Endodermal cell (in vitro differentiated cells): ENCODE measurements around the gene PDLIM4. TPM values are rescaled to one million over a fixed set of nuclear protein-coding genes. Genes with fewer than 3 reads are reported as not detected.

Experiments
- DNase-seq: peaks from one replicate; pipeline ENCODE4 v3.0.0-alpha.2; 2017
- H3K27ac ChIP-seq: 2 replicates; pipeline ENCODE4 v1.5.1; 2013; ENCODE audit warnings: mild to moderate bottlenecking, low read depth, low read length, moderate library complexity
- H3K27me3 ChIP-seq: 2 replicates; pipeline ENCODE4 v1.6.1; 2013; ENCODE audit warnings: mild to moderate bottlenecking, low read length, moderate library complexity; ENCODE audit not compliant: insufficient read depth, control insufficient read depth, poor library complexity, severe bottlenecking
- H3K36me3 ChIP-seq: 2 replicates; pipeline ENCODE4 v1.7.0; 2013; ENCODE audit warnings: mild to moderate bottlenecking, low read length, moderate library complexity; ENCODE audit not compliant: control insufficient read depth, insufficient read depth
- H3K4me1 ChIP-seq: one replicate; pipeline ENCODE4 v1.7.0; 2013; ENCODE audit warnings: low read length; ENCODE audit not compliant: control insufficient read depth, insufficient read depth
- H3K4me3 ChIP-seq: 2 replicates; pipeline ENCODE4 v1.5.1; 2013; ENCODE audit warnings: mild to moderate bottlenecking, low read length, moderate library complexity
- H3K9ac ChIP-seq: 2 replicates; pipeline ENCODE4 v1.6.1; 2013; ENCODE audit warnings: mild to moderate bottlenecking, low read length, moderate library complexity; ENCODE audit not compliant: poor library complexity, severe bottlenecking; ENCODE audit errors: extremely low read depth
- H3K9me3 ChIP-seq: 2 replicates; pipeline ENCODE4 v1.6.1; 2013; ENCODE audit warnings: mild to moderate bottlenecking, low read length, moderate library complexity; ENCODE audit not compliant: control insufficient read depth
- H3K27ac Mint-ChIP-seq: 2 replicates; pipeline ENCODE4 v1.8.0; 2020; ENCODE audit warnings: mixed read lengths
- H3K27me3 Mint-ChIP-seq: 2 replicates; pipeline ENCODE4 v1.8.0; 2021; ENCODE audit warnings: mild to moderate bottlenecking, mixed read lengths; ENCODE audit not compliant: insufficient read depth
- H3K36me3 Mint-ChIP-seq: 2 replicates; pipeline ENCODE4 v1.8.0; 2020; ENCODE audit warnings: low read depth, mixed read lengths
- H3K4me1 Mint-ChIP-seq: 2 replicates; pipeline ENCODE4 v1.8.0; 2020; ENCODE audit warnings: mixed read lengths
- H3K4me3 Mint-ChIP-seq: 2 replicates; pipeline ENCODE4 v1.8.0; 2020; ENCODE audit warnings: mild to moderate bottlenecking, moderate library complexity, mixed read lengths
- H3K9me3 Mint-ChIP-seq: 2 replicates; pipeline ENCODE4 v1.8.0; 2020; ENCODE audit warnings: mild to moderate bottlenecking, mixed read lengths
- CTCF ChIP-seq: fragments of 200-600 bp; sonication (generic); conservative IDR thresholded peaks from 2 replicates; pipeline ENCODE4 v1.5.0; 2021; ENCODE audit warnings: antibody characterized with exemption, mild to moderate bottlenecking
- WGBS, 2 experiments: methylation state at CpG; one replicate each; pipeline versions ENCODE4 v1.1.5 to v1.1.7; 2013; ENCODE audit warnings: missing lambda C conversion rate in 2 of 2, mixed read lengths in 1 of 2; ENCODE audit not compliant: insufficient coverage in 1 of 2, insufficient read length in 1 of 2; 5-methylcytosine and 5-hydroxymethylcytosine counted together
- total RNA-seq, 2 donors: library from RNA; stranded (reverse); fragmentation: NEBNext Ultra II Directional in 1 of 2; extraction: Animal tissue kit (Norgen Biotek cat#: 25700) in 1 of 2; gene quantifications; 2 replicates in 1 of 2; 3 replicates in 1 of 2; pipeline ENCODE4 v1.2.1, GENCODE V29; 2021

PDLIM4 gene
- total RNA-seq, 2 donors from 2014 or later, result 9.0 to 11.2 TPM

- peaks cover 12% of the 10 kb centered on the region for H3K27me3 ChIP-seq
- no peaks in the 10 kb centered on the region for H3K36me3 ChIP-seq
- H3K36me3 Mint-ChIP-seq, result no peaks in the 10 kb centered on the region
- no peak for TF ChIP-seq CTCF
- H3K4me3 Mint-ChIP-seq, result no peak overlapping the region
- H3K27me3 Mint-ChIP-seq, result peaks cover 25% of the 10 kb centered on the region
- DNase-seq, result no peak
- H3K4me1 ChIP-seq, result no peaks in the 10 kb centered on the region
- H3K27ac Mint-ChIP-seq, result no peak overlapping the region
- H3K9me3 ChIP-seq, result no peaks in the 10 kb centered on the region
- H3K9ac ChIP-seq, result no peak overlapping the region
- H3K27ac ChIP-seq, result no peak overlapping the region
- H3K4me3 ChIP-seq, result no peak overlapping the region
- WGBS, 2 experiments, result 77% methylated on average over 4 of the region's 4 CpGs; no CpG with 5 or more reads in 1 of the 2 experiments
- no peaks in the 10 kb centered on the region for H3K9me3 Mint-ChIP-seq
- H3K4me1 Mint-ChIP-seq, result no peaks in the 10 kb centered on the region
Measured at GRCh38 chr5:132253008-132253441, 4.5 kb upstream of the PDLIM4 start.

- Mint-ChIP-seq H3K4me3 (no peak overlapping the region), H3K9me3 (no peaks in the 10 kb centered on the region), H3K36me3 (no peaks in the 10 kb centered on the region), H3K4me1 (no peaks in the 10 kb centered on the region), H3K27me3 (peaks cover 28% of the 10 kb centered on the region), H3K27ac (no peak overlapping the region)
- peak; percentile 30 for DNase-seq
- no peak for TF ChIP-seq CTCF
- Histone ChIP-seq H3K9ac (no peak overlapping the region), H3K36me3 (no peaks in the 10 kb centered on the region), H3K4me1 (no peaks in the 10 kb centered on the region), H3K9me3 (no peaks in the 10 kb centered on the region), H3K4me3 (no peak overlapping the region), H3K27ac (no peak overlapping the region), H3K27me3 (peaks cover 12% of the 10 kb centered on the region)
- WGBS, 2 experiments, result 88 to 91% methylated on average over 7 to 8 of the region's 8 CpGs
Measured at GRCh38 chr5:132253452-132254320, 3.8 kb upstream of the PDLIM4 start.

- no peaks in the 10 kb centered on the region for H3K36me3 ChIP-seq
- no peak for TF ChIP-seq CTCF
- no peaks in the 10 kb centered on the region for H3K4me1 ChIP-seq
- no peaks in the 10 kb centered on the region for H3K9me3 Mint-ChIP-seq
- no peak overlapping the region for H3K27ac Mint-ChIP-seq
- H3K27me3 Mint-ChIP-seq, result peaks cover 28% of the 10 kb centered on the region
- H3K4me3 Mint-ChIP-seq, result no peak overlapping the region
- H3K9ac ChIP-seq, result no peak overlapping the region
- H3K4me1 Mint-ChIP-seq, result no peaks in the 10 kb centered on the region
- H3K27ac ChIP-seq, result no peak overlapping the region
- no peaks in the 10 kb centered on the region for H3K36me3 Mint-ChIP-seq
- no peak overlapping the region for H3K4me3 ChIP-seq
- 79 to 84% methylated on average over 3 to 7 of the region's 7 CpGs for WGBS, 2 experiments
- H3K27me3 ChIP-seq, result peaks cover 12% of the 10 kb centered on the region
- no peaks in the 10 kb centered on the region for H3K9me3 ChIP-seq
- DNase-seq, result peak; percentile 34
Measured at GRCh38 chr5:132254321-132254977, 3.0 kb upstream of the PDLIM4 start.
